GM18951 (cell line): ENCODE results near the gene AKAP17A.

Experiments used
- POLR2A ChIP-seq: IDR thresholded peaks from 4 replicates; pipeline ENCODE4 v1.6.1; 2011; ENCODE audit warnings: mild to moderate bottlenecking; ENCODE audit not compliant: insufficient read length, insufficient read depth; ENCODE audit errors: extremely low read depth
- in situ Hi-C: fragments of 300-500 bp; cut with MboI; formaldehyde crosslinking; loops from one replicate; pipeline ENCODE4 v1.12.0; 2022; ENCODE audit warnings: low sequenced_read_pairs, mixed read lengths, inconsistent platforms; ENCODE audit not compliant: unreplicated experiment

The AKAP17A gene

DNA sequence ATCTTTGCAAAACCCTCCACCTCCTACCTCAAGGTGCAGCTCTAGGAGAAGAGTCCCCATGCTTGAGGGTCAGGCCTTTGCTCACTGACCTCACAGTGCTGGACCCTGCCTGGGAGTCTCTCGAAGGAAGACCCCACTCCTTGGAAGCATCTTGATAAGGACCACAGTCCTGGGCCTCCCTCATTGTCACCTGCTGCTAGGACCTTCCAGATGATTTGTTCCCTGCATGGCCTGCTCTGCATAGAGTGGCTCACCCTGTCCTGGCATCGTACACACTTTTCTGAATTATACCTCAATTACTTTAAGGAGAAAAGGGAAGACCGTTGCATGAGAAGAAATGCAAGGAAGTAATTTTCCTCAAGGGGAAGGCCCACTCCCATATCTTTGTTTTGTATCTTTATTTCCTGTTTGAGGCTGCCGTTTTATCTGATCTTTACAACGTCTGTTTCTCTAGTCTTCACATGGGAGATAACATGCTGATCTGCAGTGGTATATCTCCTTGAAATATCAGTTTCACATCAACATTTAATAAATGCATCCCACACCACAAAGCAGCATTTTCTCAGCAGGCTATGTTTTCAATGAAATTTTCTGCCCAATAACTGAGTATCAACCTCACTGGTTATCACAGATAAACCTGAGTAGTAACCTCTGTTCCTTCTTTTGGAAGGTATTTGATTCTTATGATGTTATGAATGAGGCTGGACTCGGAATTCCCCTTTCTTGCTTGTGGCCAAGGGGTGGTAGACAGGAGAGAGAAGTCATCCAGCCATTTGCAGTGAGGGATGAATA, 15.0 kb upstream of the AKAP17A start:
- in situ Hi-C loops, result no loop called here
- TF ChIP-seq POLR2A, result no peak

DNA sequence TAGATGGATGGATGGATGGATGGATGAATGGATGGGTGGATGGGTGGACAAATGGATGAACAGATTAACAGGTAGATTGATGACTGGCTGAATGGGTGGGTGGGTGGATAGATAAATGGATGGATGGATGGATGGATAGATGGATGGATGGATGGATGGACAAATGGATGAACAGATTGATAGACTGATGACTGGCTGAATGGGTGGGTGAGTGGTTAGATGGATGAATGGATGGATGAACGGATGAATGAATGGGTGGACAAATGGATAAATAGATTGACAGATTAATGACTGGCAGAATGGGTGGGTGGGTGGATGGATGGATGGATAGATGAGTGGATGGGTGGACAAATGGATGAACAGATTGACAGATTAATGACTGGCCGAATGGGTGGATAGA, 13.6 kb upstream of the AKAP17A start:
- TF ChIP-seq POLR2A, result no peak
- in situ Hi-C loops, result no loop called here

DNA sequence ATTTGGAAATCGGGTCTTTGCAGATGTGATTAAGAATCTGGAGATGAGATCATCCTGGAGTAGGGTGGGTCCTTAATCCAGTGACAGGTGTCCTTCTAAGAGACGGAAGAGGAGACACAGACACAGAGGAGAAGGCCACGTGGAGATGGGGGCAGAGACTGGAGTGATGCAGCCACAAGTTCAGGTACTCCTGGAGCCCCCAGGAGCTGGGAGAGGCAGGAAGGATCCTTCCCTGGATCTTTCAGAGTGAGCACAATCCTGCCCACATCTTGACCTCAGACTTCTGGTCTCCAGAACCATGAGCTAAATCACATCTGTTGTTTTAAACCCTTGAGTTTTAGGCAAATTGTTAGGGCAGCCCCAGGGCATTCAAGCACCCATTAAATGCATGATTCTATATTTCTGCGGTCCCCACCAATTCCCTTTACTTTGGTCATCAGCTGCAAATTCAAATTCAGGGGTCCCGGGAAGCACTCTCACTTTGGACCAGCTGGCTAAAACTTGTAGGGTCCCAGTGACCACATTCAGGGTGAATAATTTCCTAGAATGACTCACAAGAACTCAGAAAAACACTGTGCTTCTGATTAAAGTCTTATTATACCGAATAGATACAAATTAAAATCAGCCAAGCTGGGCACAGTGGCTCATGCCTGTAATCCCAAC, 12.8 kb upstream of the AKAP17A start:
- in situ Hi-C loops, result no loop called here
- no peak for TF ChIP-seq POLR2A

DNA sequence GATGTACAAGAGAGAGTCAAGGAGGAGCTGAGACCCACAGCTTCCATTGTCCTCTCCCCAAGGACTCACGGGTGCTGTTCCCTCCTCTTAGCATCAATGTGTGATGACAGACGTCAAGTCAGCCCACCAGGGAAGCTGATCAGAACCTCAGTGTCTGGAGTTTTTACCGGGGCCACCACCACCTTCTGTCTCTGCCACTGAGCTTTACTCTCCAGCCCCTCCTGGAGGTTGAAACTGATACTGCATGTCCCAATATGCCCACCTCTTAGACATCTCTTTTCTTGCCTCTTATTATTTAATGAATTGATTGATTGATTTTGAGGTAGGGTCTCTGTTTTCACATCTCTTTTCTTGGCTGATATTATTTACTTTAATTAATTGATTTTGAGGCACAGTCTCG, 10.3 kb upstream of the AKAP17A start:
- in situ Hi-C loops, result no loop called here
- no peak for TF ChIP-seq POLR2A

DNA sequence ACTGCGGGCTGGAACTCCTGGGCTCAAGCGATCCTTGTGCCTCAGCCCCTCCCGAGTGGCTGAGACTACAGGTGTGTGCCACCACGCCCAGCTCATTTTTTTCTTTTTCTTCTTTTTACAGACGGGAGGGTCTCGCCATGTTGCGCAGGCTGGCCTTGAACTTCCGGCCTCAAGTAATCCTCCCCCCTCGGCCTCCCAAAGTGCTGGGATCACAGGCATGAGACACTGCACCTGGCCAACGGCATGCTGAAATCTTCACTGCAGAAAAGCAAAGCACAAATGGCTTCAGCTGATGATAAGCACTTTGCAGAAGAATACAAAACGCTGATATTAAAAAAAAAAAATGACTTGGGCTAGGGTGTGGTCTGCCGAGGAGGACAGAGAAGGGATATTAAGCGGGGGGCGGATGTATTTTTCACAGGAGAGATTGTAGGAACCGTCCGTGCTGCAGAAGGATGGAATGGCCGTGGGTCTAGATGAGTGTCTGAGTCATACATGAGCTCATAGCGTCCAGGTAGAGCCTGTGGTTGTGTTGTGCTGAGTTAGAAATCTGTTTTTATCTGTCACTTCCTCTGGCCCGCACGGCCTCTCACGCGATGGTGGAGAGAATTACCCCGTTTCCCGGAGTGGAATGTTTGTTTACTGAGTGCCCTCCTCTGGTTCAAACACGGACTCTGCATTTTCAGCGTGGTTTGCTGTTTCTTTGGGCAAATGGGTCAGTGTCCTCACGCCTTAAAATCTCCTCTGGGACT, 8.5 kb upstream of the AKAP17A start:
- no peak for TF ChIP-seq POLR2A
- in situ Hi-C loops, result no loop called here

DNA sequence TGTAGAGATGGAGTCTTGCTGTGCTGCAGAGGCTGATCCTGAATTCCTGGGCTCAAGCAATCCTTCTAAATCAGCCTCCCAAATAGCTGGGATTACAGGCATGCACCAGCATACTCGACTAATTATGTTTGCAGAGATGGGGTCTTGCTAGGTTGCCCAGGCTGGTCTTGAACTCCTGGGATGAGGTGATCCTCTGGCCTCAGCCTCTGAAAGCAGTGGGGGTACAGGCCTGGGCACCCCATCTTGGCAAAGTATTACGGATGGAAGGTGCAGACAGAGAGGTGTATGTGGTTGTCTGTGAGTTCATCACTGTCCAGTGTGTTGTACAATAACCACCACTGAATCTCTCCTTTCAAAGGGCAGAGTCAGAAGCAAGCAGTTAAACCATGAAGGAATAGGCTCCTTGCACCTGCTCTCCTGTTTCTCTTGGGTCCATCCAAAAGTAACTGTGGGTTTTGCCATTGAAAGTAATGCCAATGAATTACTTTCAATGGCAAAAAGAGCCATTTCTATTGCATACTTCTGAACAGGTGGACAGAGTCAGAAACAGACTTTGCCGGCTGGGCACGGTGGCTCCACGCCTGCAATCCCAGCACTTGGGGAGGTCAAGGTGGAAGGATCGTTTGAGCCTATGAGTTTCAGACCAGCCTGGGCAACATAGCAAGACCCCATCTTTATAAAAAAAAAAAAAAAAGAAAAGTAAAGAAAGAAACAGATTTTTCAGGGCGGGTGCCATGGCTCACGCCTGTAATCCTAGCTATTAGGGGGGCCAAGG, 7.0 kb upstream of the AKAP17A start:
- no peak for TF ChIP-seq POLR2A
- in situ Hi-C loops, result no loop called here

DNA sequence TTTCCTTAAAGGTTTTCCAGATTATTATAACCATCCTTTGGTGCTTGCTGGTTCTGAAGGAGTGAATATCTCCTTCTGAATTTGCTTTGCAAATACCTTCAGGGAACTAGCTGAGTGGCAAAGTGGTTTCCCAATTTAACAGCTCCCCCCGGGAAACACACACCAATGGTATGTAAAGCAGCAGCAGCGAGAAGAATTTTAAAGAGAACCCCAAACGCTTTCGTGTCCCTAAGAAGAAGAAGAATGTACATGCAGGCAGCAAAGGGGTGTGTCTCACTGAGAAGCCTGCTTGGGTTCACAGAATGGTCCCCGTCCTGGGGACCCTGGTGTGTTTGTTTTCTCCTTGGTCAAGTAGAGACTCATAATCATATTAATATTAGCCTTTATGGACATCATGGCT, 4.2 kb upstream of the AKAP17A start:
- in situ Hi-C loops, result no loop called here

DNA sequence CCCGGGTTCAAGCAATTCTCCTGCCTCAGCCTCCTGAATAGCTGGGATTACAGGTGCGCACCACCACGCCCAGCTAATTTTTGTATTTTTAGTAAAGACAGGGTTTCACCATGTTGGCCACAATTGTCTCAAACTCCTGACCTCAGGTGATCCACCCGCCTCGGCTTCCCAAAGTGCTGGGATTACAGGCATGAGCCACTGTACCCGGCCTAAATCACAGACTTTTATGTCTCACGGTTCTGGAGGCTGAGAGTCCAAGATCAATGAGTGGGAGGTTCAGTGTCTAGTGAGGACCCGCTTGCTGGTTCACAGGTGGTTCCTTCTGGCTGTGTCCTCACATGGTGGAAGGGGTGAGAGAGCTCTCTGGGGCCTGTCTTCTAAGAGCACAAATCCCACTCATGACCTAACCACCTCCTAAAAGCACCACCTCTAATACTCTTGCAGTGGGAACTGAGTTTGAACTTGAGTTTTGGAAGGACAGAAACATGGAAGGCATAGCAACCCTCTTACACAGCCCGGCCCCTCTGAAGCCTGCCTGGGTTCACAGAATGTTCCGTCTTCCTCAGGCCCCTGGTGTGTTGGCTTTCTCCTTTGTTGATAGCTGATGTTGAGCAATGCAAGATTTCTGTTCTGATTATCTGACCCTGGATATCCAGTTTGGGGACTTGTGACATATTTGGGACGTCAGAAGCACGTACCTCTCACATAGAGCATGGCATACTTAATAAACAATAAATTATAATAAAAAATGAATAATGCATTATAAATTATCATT, 1.9 kb upstream of the AKAP17A start:
- no peak for TF ChIP-seq POLR2A
- in situ Hi-C loops, result no loop called here

More for the DNA sequence above, 4.2 kb upstream of the AKAP17A start:
- no peak for TF ChIP-seq POLR2A

DNA sequence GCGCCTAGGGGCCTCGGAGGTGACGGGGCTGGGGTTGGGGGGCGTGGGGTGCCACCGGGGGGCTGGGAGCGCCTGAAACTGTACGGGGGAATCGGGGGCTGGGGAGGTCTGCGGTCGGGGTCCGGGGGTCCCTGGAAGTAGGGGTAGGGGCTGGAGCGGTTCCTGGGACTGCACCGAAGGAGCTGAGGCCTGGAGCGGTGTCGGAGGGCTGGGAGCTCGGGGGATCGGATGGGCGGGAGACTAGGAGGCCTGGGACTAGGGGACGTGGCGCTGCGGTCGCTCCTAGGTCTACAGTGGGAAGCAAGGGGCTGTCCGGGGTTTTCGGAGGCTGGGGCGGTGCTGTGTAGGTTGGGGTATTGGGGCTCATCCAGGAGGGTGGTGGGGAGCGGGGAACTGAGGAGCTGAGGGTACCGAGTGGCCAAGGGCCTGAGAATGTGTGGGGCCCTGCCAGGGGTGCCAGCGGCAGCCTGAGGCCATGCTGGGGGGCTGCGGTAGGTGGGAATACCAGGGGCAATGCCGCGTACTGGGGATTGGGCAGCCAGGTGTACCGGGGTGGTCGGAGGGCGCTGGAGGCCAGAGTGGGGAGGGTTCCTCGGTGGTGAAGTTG, 562 bp downstream of the AKAP17A start:
- in situ Hi-C loops, result no loop called here
- no peak for TF ChIP-seq POLR2A

DNA sequence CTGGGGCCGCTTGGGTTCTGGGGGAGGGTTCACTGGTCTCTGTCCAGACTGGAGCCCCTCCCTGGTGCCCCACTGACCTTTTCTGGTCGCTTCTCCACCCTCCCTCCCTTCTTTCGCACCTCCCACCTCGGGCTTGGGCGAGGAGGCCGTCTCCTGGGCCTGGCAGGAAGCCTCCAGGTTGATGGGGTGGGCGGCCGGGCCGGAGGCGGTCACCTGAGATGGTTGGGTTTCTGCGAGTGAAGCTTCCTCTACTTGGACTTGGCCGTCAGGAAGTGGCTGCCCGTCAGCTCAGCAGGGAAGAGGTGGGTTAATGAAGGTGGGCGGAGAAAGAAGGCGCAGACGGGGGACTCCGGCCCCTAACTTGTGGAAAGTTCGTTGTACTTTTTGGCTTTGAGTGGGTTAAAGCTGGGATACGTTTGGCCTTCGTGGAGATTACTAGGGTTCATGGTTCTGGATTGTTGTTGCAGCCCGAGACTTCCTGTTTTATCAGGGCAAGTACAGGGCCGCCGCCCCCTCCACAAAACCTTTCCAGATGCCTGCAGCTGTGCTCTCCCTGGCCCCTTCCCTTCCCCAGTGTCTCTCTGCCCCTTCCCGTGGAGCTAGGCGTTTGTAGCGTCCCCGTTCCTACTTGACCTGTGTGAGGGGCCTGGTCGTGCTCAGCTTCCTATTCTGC, 1.2 kb downstream of the AKAP17A start:
- TF ChIP-seq POLR2A, result no peak
- in situ Hi-C loops, result no loop called here
